Right lobe of liver (tissue), 6 donors: Measurements from ENCODE around the gene FPGS. TPM values are rescaled to one million over a fixed set of nuclear protein-coding genes. Genes with fewer than 3 reads are reported as not detected.
"Not testable (repeated sequence)": the region's sequence is repeated elsewhere in the genome, so short reads cannot be mapped to it uniquely, and the experiment has no call there.

Source experiments
- ATAC-seq, 4 donors: fragments of 200-7000 bp; cut with Tn5 transposase; one replicate each; pipeline ENCODE4 v1.9.1; 2020; ENCODE audit warnings: mild to moderate bottlenecking in 4 of 4, moderate library complexity in 4 of 4
- DNase-seq, 3 donors: peaks; one replicate each; pipeline ENCODE4 v3.0.0-alpha.2; 2020
- H3K27ac ChIP-seq, 3 donors: fragments of 200-600 bp; one replicate each; pipeline ENCODE4 v1.8.0; 2022
- H3K27me3 ChIP-seq, 2 donors: fragments of 200-600 bp; one replicate each; pipeline ENCODE4 v1.8.0; 2022
- H3K36me3 ChIP-seq, 4 donors: fragments of 200-600 bp; sonication (generic) in 1 of 4; one replicate each; pipeline versions ENCODE4 v1.5.1 to v1.8.0; 2017 to 2022; ENCODE audit warnings: control low read depth in 1 of 4
- H3K4me1 ChIP-seq, 4 donors: fragments of 200-600 bp; sonication (generic) in 1 of 4; one replicate each; pipeline versions ENCODE4 v1.5.1 to v1.8.0; 2017 to 2022; ENCODE audit warnings: control low read depth in 1 of 4
- H3K4me3 ChIP-seq, 3 donors: fragments of 200-600 bp; one replicate each; pipeline ENCODE4 v1.8.0; 2022
- H3K9me3 ChIP-seq, 4 donors: fragments of 200-600 bp; sonication (generic) in 1 of 4; one replicate each; pipeline versions ENCODE4 v1.5.1 to v1.8.0; 2017 to 2022; ENCODE audit warnings: control low read depth in 1 of 4
- CTCF ChIP-seq, 4 donors: fragments of 200-600 bp in 3 of 4; fragments of 450-650 bp in 1 of 4; IDR thresholded peaks; one replicate each; pipeline versions ENCODE4 v1.5.1 to v1.8.0; 2016 to 2022; ENCODE audit warnings: antibody characterized with exemption in 4 of 4, mild to moderate bottlenecking in 2 of 4
- POLR2A ChIP-seq: fragments of 450-650 bp; IDR thresholded peaks from one replicate; pipeline ENCODE4 v1.6.1; 2017; ENCODE audit warnings: antibody characterized with exemption, mild to moderate bottlenecking
- WGBS: methylation state at CpG from one replicate; pipeline ENCODE4 v1.1.6; 2018; ENCODE audit warnings: low coverage, low lambda C conversion rate; ENCODE audit not compliant: insufficient coverage; ENCODE audit errors: missing lambda C conversion rate; 5-methylcytosine and 5-hydroxymethylcytosine counted together
- intact Hi-C, 2 donors: fragments of 100-400 bp; cut with DNase I; formaldehyde crosslinking; loops; one replicate each; pipeline versions ENCODE4 v1.11.2 to v1.14.1; 2022
- total RNA-seq, 6 experiments: library from RNA; depleted of rRNA in 2 of 6; stranded (reverse); fragments of >200 nt in 2 of 6; fragmentation: NEBNext Ultra II Directional in 3 of 6; extraction: Animal tissue kit (Norgen Biotek cat#: 25700) in 3 of 6; gene quantifications; one replicate each; pipeline versions ENCODE4 v1.1.0 to v1.2.4, GENCODE V29; 2016 to 2023
- donor health status: DM: no; HTN: yes; CAD: no.
- donor health status: DM: no; HTN: no; CAD: no.
- donor health status: DM: no; HTN: no; CAD: no.
- donor health status: DM: no; HTN: yes; CAD: no.
- donor health status: DM: no; HTN: yes; CAD: no.

The FPGS gene
- total RNA-seq, 6 experiments from 2014 or later, result 44.3 to 68.5 (median 56.9) TPM

GRCh38 chr9:127844821-127845359, 42.2 kb downstream of the FPGS start:
- peak in 1 of 3 donors; percentile 52 for DNase-seq
- H3K27ac ChIP-seq, result peak overlapping the region in 2 of 3 donors; percentile 7 to 48
- no peaks in the 10 kb centered on the region for H3K27me3 ChIP-seq
- no peak overlapping the region for H3K4me3 ChIP-seq
- intact Hi-C loops, result no loop called here
- WGBS, result 77% methylated on average over 5 of the region's 16 CpGs
- no peaks in the 10 kb centered on the region for H3K9me3 ChIP-seq
- ATAC-seq, result peak; percentile 42 to 77 (median 59)
- H3K4me1 ChIP-seq, result peaks cover 0 to 9% (median 3%) of the 10 kb centered on the region in 4 donors
- no peaks in the 10 kb centered on the region for H3K36me3 ChIP-seq
- TF ChIP-seq CTCF (IDR thresholded peaks at IDR 0.05), result no peak
- no peak for TF ChIP-seq POLR2A

- peak overlapping the region in 1 of 3 donors; percentile 48 for H3K27ac ChIP-seq
- WGBS, result 100% methylated on average over 1 of the region's 4 CpGs
- H3K4me1 ChIP-seq, H3K27me3 ChIP-seq, H3K4me3 ChIP-seq, H3K36me3 ChIP-seq, intact Hi-C loops, ATAC-seq, DNase-seq, H3K9me3 ChIP-seq: not testable (repeated sequence)
These were observed 42.9 kb downstream of the FPGS start for GRCh38 chr9:127845619-127846018.

DNA sequence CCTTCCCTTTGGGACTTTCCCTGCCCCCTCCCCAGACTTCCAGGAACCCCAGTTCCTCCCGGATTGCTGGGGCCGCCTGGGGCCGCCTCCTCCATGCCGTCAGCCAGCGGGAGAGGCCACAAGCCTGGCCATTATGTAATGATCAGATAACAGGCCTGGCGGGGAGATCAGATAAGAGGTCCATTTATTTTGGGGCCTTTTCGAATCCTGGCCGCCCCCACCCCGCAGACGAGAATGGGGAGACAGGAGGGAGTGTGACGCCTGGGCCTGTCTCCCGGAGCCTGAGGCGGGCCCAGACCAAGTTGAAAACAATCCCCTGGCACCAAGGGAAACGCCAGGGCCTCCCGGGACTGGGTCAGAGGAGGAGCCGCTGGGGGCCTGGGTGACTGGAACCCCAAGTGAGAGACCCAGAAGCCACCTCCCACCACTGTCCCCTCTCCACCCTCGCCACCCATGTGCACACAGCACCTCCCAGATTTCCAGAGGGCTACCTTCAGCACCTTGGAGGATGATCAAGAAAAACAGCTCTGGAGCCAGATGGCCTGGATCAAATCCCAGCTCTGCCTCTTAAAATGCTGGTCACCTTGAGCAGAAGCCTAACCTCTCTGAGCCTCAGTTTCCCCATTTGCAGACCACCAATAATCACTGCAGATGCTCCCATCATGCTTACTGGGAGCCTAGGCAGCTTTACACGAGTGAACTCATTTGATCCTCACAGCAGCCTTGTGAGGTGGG, 43.9 kb downstream of the FPGS start:
- H3K27ac ChIP-seq, result peak overlapping the region in 2 of 3 donors; percentile 33 to 48
- TF ChIP-seq POLR2A (no peak), CTCF (IDR thresholded peaks at IDR 0.05) (no peak)
- ATAC-seq (peak; percentile 3 to 29 (median 26)), DNase-seq (no peak)
- intact Hi-C loops, result no loop called here
- H3K4me1 ChIP-seq, result peaks cover 0 to 2% (median 0%) of the 10 kb centered on the region in 4 donors
- no peaks in the 10 kb centered on the region for H3K27me3 ChIP-seq
- no peaks in the 10 kb centered on the region for H3K9me3 ChIP-seq
- peak overlapping the region in 1 of 3 donors; percentile 6 for H3K4me3 ChIP-seq
- H3K36me3 ChIP-seq, result no peaks in the 10 kb centered on the region
- WGBS, result 40% methylated on average over 7 of the region's 18 CpGs

- H3K36me3 ChIP-seq, result no peaks in the 10 kb centered on the region
- H3K27ac ChIP-seq, result peak overlapping the region in 2 of 3 donors; percentile 18 to 22
- no peaks in the 10 kb centered on the region for H3K27me3 ChIP-seq
- H3K4me1 ChIP-seq, result no peaks in the 10 kb centered on the region
- TF ChIP-seq POLR2A, result no peak
- no peak for TF ChIP-seq CTCF (IDR thresholded peaks at IDR 0.05)
- DNase-seq (no peak), ATAC-seq (peak; percentile 5 to 46 (median 34))
- 55% methylated on average over 6 of the region's 6 CpGs for WGBS
- intact Hi-C loops, result no loop called here
- no peaks in the 10 kb centered on the region for H3K9me3 ChIP-seq
- no peak overlapping the region for H3K4me3 ChIP-seq
These were observed 44.5 kb downstream of the FPGS start for GRCh38 chr9:127847178-127847510.
